Hepatocyte (in vitro differentiated cells): Measurements from ENCODE around the gene PRDM16.

Source experiments
- CTCF ChIP-seq: fragments of 200-600 bp; sonication (generic); IDR thresholded peaks from 2 replicates; pipeline ENCODE4 v1.5.1; 2016; ENCODE audit warnings: antibody characterized with exemption, mild to moderate bottlenecking; ENCODE audit not compliant: poor library complexity
- EZH2 ChIP-seq: fragments of 200-600 bp; sonication (generic); IDR thresholded peaks from 2 replicates; pipeline ENCODE4 v1.6.1; 2016; ENCODE audit warnings: antibody characterized with exemption, mild to moderate bottlenecking, borderline replicate concordance
- EZH2phosphoT487 ChIP-seq: fragments of 200-600 bp; sonication (generic); IDR thresholded peaks from one replicate; pipeline ENCODE4 v1.6.1; 2018; ENCODE audit warnings: antibody characterized with exemption, mild to moderate bottlenecking, low read depth, moderate library complexity; ENCODE audit not compliant: unreplicated experiment, severe bottlenecking

- no peak for TF ChIP-seq CTCF
- no peak for TF ChIP-seq EZH2phosphoT487
- TF ChIP-seq EZH2 = no peak
These were observed 244.6 kb downstream of the PRDM16 start for GRCh38 chr1:3313576-3313950.
